NCI-H460 (cell line): ENCODE results near the gene BMP8A. TPM values are rescaled to one million over a fixed set of nuclear protein-coding genes. Genes with fewer than 3 reads are reported as not detected.
"Not testable (repeated sequence)": the region's sequence is repeated elsewhere in the genome, so short reads cannot be mapped to it uniquely, and the experiment has no call there.

Experiments
- DNase-seq: peaks from one replicate; pipeline ENCODE4 v3.0.0-alpha.2; 2016; ENCODE audit warnings: low read depth; ENCODE audit errors: extremely low read depth
- total RNA-seq: library from RNA; depleted of rRNA; stranded (reverse); fragments of >200 nt; shearing (Covaris generic); gene quantifications from 2 replicates; pipeline ENCODE4 v1.2.3, GENCODE V29; 2014

Gene BMP8A
- total RNA-seq, 1 experiment from 2014 or later: not detected

- no peak for DNase-seq
Observed at GRCh38 chr1:39500862-39501389, 9.5 kb downstream of the BMP8A start.

GRCh38 chr1:39501666-39502065 lies 10.2 kb downstream of the BMP8A start:
- DNase-seq: no peak

- not testable (repeated sequence) for DNase-seq
Observed at GRCh38 chr1:39504436-39504835, 13.0 kb downstream of the BMP8A start.

DNA sequence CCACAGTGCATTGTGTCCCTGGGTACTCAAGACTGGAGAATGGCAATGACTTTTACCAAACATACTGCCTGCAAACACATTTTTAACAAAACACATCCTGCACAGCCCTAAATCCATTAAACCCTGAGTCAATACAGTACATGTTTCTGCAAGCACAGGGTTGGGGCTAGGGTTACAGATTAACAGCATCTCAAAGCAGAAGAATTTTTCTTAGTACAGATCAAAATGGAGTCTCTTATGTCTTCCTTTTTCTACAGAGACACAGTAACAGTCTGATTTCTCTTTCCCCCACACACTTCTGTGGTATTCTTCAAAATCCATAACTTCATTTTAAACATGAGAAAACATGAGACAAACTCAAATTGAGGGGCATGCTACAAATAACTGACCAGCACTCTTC lies 13.9 kb downstream of the BMP8A start:
- DNase-seq: no peak

GRCh38 chr1:39507230-39507928 lies 15.9 kb downstream of the BMP8A start:
- no peak for DNase-seq

DNA sequence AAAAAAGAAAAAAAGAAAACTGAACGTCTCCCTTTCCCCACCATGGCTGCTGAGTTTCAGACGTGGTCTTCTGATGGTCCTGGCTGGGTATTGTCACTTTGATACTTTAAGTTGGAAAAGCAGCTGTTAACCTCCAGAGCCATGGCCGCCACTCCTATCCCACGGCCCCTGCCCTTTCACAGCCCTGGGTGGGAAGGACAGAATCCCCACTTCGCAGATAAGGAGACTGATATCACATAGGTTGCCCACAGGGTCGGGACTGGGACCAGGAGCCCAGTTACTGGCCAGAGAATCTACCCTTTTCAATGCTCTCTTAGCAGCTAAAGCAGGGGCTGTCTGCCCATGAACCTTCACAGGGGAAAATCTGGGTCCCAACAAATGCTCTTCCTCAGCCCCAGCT lies 16.8 kb downstream of the BMP8A start:
- DNase-seq: no peak

GRCh38 chr1:39508857-39509305 lies 17.4 kb downstream of the BMP8A start:
- DNase-seq: no peak

- DNase-seq: no peak
Observed at GRCh38 chr1:39509360-39510009, 18.0 kb downstream of the BMP8A start.

GRCh38 chr1:39510570-39511186 lies 19.2 kb downstream of the BMP8A start:
- not testable (repeated sequence) for DNase-seq

- not testable (repeated sequence) for DNase-seq
Observed at GRCh38 chr1:39511477-39511876, 20.0 kb downstream of the BMP8A start.

DNA sequence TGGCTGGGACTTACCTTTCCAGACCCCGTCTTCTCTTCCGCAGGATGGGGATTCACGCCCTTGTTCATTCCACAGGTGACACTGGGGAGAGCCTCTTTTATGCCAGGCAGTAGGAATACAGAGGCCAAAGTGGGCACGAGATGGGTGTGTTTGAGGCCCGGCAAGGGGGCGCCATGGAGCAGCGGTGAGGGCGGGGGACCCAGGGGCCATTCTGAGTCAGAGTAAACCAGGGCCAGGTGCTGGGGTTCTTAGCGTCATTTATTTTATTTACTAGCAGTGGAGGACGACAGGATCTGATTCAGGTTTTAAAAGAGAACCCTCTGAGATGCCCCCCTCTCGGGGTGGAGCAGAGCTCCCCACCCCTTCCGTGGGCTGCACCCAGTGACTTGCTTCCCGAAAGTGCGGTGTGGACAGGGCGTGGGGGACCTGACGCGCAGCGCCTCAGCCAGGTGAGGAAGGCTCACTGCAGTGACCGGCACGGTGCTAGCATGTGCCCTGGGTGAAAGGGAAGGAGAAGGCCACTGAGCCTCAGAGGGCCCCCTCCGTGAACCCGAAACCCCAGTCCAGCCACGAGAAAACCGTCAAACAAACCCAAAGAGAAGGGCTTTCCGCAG lies 20.9 kb downstream of the BMP8A start:
- DNase-seq: not testable (repeated sequence)

DNA sequence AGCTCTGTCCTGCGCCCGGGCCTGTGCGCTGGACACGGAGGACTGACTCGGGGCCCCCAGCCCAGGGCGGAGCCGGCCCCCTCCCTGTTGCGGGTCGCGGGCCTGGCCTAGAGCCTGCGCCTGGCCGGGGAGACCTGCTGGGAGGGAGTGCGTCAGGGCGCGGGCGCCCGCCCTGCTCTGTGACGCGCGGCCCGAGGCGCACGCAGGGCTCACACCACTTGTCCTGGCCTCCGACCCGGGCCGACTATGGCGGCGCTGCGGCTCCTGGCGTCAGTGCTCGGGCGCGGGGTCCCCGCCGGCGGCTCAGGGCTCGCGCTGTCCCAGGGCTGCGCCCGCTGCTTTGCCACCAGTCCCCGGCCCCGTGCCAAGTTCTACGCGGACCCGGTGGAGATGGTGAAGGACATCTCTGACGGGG lies 23.3 kb downstream of the BMP8A start:
- DNase-seq: not testable (repeated sequence)

- DNase-seq: not testable (repeated sequence)
Observed at GRCh38 chr1:39515131-39516086, 24.0 kb downstream of the BMP8A start.

DNA sequence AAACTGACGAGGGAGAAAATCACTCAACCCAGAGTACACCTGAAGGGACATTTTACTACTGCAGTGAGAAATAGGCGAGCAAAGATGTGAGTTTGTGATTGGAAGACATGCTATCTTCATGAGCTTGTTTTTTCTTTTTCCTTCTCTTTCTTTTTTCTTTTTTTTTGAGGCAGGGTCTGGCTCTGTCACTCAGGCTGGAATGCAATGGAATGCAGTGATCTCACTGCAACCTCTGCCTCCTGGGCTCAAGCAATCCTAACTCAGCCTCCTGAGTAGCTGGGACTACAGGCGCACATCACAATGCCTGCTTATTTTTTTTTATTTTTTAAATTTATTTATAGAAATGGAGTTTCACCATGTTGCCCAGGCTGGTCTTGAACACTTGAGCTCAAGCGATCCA lies 25.4 kb downstream of the BMP8A start:
- DNase-seq: not testable (repeated sequence)

DNA sequence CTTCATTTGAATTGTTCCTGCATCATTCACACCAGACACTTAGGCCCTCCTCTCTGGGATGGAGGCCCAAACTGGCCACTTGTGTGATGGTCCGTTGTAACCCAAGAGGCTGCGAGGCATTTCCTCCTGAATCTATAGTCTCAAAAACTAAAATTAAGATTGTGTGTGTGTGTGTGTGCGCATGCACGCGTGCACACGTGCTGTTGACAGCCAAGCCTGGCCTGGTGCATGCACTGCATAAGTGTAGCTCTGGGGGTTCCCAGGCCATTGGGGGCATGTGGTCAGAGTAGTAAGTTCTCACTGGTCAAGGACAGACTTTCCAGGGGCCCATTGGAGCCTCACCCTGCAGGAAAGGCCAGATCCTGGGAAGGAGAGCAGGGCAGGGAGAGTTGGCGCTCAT lies 26.5 kb downstream of the BMP8A start:
- not testable (repeated sequence) for DNase-seq

DNA sequence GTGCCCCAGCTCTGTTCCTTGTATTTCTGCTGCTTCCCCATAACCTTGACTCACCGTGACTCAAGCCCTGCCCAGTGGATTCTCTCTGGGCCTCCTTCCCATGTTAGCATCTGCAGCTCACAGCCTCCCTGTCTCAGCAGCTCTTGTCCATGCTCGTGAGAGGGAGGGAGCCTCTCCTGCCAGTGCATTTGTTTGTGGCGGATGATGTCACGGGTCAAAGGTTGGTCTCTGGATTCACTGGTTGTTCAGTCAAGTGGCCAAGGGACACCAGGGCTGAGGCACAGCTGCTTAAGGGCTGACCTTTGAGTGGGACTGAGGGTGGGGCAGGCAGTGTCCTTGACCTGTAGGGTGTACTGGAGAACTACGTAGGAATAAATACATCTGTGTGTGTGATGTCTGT lies 27.9 kb downstream of the BMP8A start:
- DNase-seq: not testable (repeated sequence)

DNA sequence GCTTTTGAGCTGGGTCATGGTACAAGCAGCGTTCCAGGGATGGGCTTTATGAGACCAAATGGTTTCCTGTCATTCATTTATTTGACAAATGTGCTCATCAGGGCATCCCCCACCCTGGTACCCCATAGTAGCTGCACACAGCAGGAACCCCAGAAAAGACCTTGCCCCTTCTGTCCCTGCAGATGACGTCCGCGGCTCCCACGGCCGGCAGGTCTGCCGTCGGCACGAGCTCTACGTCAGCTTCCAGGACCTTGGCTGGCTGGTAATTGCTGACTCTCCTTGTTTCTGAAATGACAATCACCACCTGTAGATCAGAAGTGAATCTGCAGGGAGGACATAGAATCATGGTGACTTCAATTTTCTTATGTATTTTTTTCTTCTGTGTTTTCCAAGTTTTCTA lies 30.8 kb downstream of the BMP8A start:
- not testable (repeated sequence) for DNase-seq

DNA sequence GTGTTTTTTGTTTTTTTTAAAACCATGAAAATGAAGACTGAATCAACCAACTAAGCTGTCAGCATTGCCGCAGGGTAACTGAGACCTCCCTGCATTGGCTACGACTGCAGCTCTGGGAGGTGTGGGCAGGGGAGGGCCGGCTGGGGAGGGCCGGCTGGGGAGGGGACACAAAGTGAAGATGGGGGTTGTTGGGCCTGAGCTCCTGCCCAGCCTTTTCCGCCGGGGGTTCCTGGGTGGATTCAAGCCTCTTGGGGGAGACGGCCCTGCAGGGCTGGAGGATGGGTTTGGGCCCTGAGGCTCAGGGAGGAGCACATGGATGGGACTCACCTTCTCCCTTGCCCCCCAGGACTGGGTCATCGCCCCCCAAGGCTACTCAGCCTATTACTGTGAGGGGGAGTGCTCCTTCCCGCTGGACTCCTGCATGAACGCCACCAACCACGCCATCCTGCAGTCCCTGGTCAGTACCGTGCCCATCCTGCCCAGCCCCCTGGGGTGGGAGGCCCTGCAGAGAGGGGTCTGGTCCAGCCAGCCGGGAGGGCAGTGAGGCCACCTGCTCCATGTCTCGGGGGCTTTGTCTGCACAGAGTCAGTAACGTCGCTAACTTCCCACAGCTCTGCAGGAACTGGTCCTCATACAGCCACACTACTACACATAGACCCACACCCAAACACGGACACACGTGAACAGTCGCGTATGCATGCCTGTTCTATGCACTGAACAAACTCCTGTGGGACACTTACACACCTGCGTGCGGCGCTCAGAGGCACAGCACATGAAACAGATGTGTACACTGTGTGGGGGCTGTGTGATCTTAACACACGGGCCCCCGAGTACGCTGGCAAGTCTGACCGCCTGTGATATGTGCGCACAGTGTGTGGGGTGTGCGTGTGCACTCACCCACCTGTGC lies 31.5 kb downstream of the BMP8A start:
- DNase-seq: no peak

DNA sequence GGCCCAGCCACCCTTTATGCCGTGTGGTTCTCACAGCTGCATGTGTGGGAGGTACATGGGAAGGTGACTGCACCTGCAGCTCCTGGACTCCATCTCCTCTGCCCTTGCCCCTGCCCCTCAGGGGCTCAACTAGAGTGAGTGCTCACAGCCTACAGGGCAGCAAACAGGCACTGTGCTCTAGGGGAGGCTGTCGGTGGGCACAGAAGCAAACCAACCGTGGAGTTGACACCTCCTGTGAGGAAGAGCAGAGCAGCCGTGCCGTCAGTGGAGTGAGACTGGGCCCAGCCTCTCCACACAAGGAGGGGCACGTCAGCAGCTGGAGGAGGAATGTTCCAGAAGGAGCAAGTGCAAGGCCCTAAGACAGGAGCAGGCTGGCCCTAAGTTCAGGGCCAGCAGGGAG lies 32.7 kb downstream of the BMP8A start:
- no peak for DNase-seq
